HCT116 (cell line): ENCODE data around the gene ANO10. TPM values are rescaled to one million over a fixed set of nuclear protein-coding genes. Genes with fewer than 3 reads are reported as not detected.

ENCODE experiments used
- ATAC-seq: fragments of 200-7000 bp; cut with Tn5 transposase; 2 replicates; pipeline ENCODE4 v1.9.1; 2020; ENCODE audit warnings: mild to moderate bottlenecking, moderate library complexity
- BruUV-seq: library from RNA; stranded (reverse); fragments of 400-500 nt; replicated peaks from 2 replicates; lab custom pipeline; 2021; lab: Mats Ljungman, UMichigan
- CTCF ChIA-PET: fragments of 300-600 bp; sonication (Branson Sonifier 250); formaldehyde crosslinking; loops from one replicate; lab custom pipeline; 2021; ENCODE audit warnings: antibody characterized with exemption; lab: Charles Lee
- POLR2A ChIA-PET: fragments of 300-600, 350-600 bp; sonication (Branson Sonifier 250); formaldehyde crosslinking; loops from one replicate; lab custom pipeline; 2021; ENCODE audit warnings: antibody characterized with exemption; lab: Charles Lee
- RAD21 ChIA-PET, 2 experiments: fragments of 300-600 bp; sonication (Branson Sonifier 250); formaldehyde crosslinking; loops; one replicate each; lab custom pipeline; 2023; ENCODE audit warnings: low total read pairs in 2 of 2; ENCODE audit not compliant: uncharacterized antibody in 2 of 2, unreplicated experiment in 2 of 2, low non-redundant PET in 1 of 2; lab: Charles Lee
- DNase-seq: peaks from one replicate; pipeline ENCODE4 v3.0.0-alpha.2; 2010; ENCODE audit warnings: low read depth, low spot score
- H2AFZ ChIP-seq: fragments of 200-600 bp; shearing (Covaris generic), sonication (generic); 2 replicates; pipeline ENCODE4 v1.6.1; 2017; ENCODE audit warnings: low read depth, mixed run types, mixed read lengths, antibody characterized with exemption, low read length; ENCODE audit not compliant: poor library complexity, severe bottlenecking
- H3K27ac ChIP-seq: 2 replicates; pipeline ENCODE4 v1.5.1; 2012; ENCODE audit warnings: low read depth, low read length
- H3K27me3 ChIP-seq: fragments of 200-600 bp; sonication (generic); 2 replicates; pipeline ENCODE4 v1.6.1; 2016; ENCODE audit warnings: mixed run types, low read length, mixed read lengths; ENCODE audit not compliant: insufficient read depth
- H3K36me3 ChIP-seq, 2 experiments: fragments of 200-500 bp in 1 of 2; fragments of 200-600 bp in 1 of 2; sonication (Bioruptor generic) in 1 of 2; sonication (generic) in 1 of 2; 2 replicates each; pipeline versions ENCODE4 v1.5.1 to v1.6.1; 2014 to 2016; ENCODE audit warnings: low read length in 2 of 2, inconsistent platforms in 1 of 2, mixed read lengths in 1 of 2, mixed run types in 1 of 2; ENCODE audit not compliant: insufficient read depth in 2 of 2, control insufficient read depth in 1 of 2
- H3K4me1 ChIP-seq, 2 experiments: fragments of 200-600 bp in 1 of 2; sonication (generic) in 1 of 2; 2 replicates each; pipeline versions ENCODE4 v1.5.1 to v1.6.1; 2012 to 2017; ENCODE audit warnings: low read length in 2 of 2, inconsistent platforms in 1 of 2, mild to moderate bottlenecking in 1 of 2, mixed read lengths in 1 of 2, mixed run types in 1 of 2, moderate library complexity in 1 of 2; ENCODE audit not compliant: insufficient read depth in 2 of 2, control insufficient read depth in 1 of 2
- H3K4me2 ChIP-seq: fragments of 200-600 bp; sonication (generic); 2 replicates; pipeline ENCODE4 v1.6.1; 2017; ENCODE audit warnings: mixed run types, low read length, mixed read lengths
- H3K4me3 ChIP-seq, 2 experiments: fragments of 200-600 bp in 1 of 2; sonication (generic) in 1 of 2; replicated peaks in 1 of 2; 2 replicates each; pipeline ENCODE4 v1.5.1; 2011 to 2016; ENCODE audit warnings: low read length in 2 of 2, control low read depth in 1 of 2, low read depth in 1 of 2, mild to moderate bottlenecking in 1 of 2, mixed read lengths in 1 of 2, mixed run types in 1 of 2
- H3K79me2 ChIP-seq: fragments of 200-600 bp; sonication (generic); 2 replicates; pipeline ENCODE4 v1.6.1; 2017; ENCODE audit warnings: mild to moderate bottlenecking, mixed run types, low read length, moderate library complexity, mixed read lengths; ENCODE audit not compliant: insufficient read depth
- H3K9ac ChIP-seq: fragments of 200-600 bp; sonication (generic); 2 replicates; pipeline ENCODE4 v1.6.1; 2016; ENCODE audit warnings: low read length, mixed read lengths
- H3K9me2 ChIP-seq: fragments of 200-600 bp; sonication (generic), shearing (Covaris generic); 2 replicates; pipeline ENCODE4 v1.6.1; 2017; ENCODE audit warnings: mixed run types, mild to moderate bottlenecking, moderate library complexity; ENCODE audit not compliant: insufficient read depth
- H3K9me3 ChIP-seq, 2 experiments: fragments of 200-500 bp in 1 of 2; fragments of 200-600 bp in 1 of 2; sonication (Bioruptor generic) in 1 of 2; sonication (generic) in 1 of 2; 2 replicates each; pipeline ENCODE4 v1.6.1; 2014 to 2017; ENCODE audit warnings: low read length in 2 of 2, mixed read lengths in 2 of 2, inconsistent platforms in 1 of 2, low read depth in 1 of 2, mild to moderate bottlenecking in 1 of 2, mixed run types in 1 of 2, moderate library complexity in 1 of 2; ENCODE audit not compliant: control insufficient read depth in 1 of 2, insufficient read depth in 1 of 2
- H4K20me1 ChIP-seq: fragments of 200-600 bp; sonication (generic), shearing (Covaris generic); 2 replicates; pipeline ENCODE4 v1.6.1; 2017; ENCODE audit warnings: mixed run types, mild to moderate bottlenecking, moderate library complexity; ENCODE audit not compliant: insufficient read depth
- CEBPB ChIP-seq: IDR thresholded peaks from 2 replicates; pipeline ENCODE4 v1.6.1; 2012; ENCODE audit warnings: low read depth
- ELF1 ChIP-seq: IDR thresholded peaks from 2 replicates; pipeline ENCODE4 v1.6.1; 2012; ENCODE audit warnings: low read depth, borderline replicate concordance
- EZH2 ChIP-seq: fragments of 200-600 bp; sonication (generic); IDR thresholded peaks from 2 replicates; pipeline ENCODE4 v1.6.1; 2017; ENCODE audit warnings: antibody characterized with exemption, mixed run types
- EZH2phosphoT487 ChIP-seq: fragments of 200-600 bp; IDR thresholded peaks from 2 replicates; pipeline ENCODE4 v1.6.1; 2018; ENCODE audit warnings: antibody characterized with exemption, borderline replicate concordance
- JUND ChIP-seq: IDR thresholded peaks from 2 replicates; pipeline ENCODE4 v1.6.1; 2012
- POLR2AphosphoS5 ChIP-seq: IDR thresholded peaks from 2 replicates; pipeline ENCODE4 v1.6.1; 2011; ENCODE audit warnings: mild to moderate bottlenecking, low read depth, low read length, moderate library complexity
- RAD21 ChIP-seq: IDR thresholded peaks from 2 replicates; pipeline ENCODE4 v1.6.1; 2012; ENCODE audit warnings: low read depth, mild to moderate bottlenecking
- SIN3A ChIP-seq: IDR thresholded peaks from 2 replicates; pipeline ENCODE4 v1.6.1; 2012; ENCODE audit warnings: low read depth
- SRF ChIP-seq: IDR thresholded peaks from 2 replicates; pipeline ENCODE4 v1.6.1; 2012; ENCODE audit warnings: low read depth
- TCF7L2 ChIP-seq: IDR thresholded peaks from 2 replicates; pipeline ENCODE4 v1.7.0; 2011; ENCODE audit warnings: borderline replicate concordance, inconsistent platforms; ENCODE audit not compliant: insufficient read depth, insufficient read length; ENCODE audit errors: extremely low read depth
- ZFX ChIP-seq: fragments of 450-650 bp; IDR thresholded peaks from 2 replicates; pipeline ENCODE4 v1.6.1; 2017
- ZNF274 ChIP-seq: fragments of 200-500 bp; sonication (Bioruptor generic); IDR thresholded peaks from 2 replicates; pipeline ENCODE4 v1.6.1; 2014; ENCODE audit warnings: mild to moderate bottlenecking, low read depth, low read length, inconsistent platforms
- intact Hi-C: fragments of 100-400 bp; cut with micrococcal nuclease; formaldehyde crosslinking; loops from 2 replicates; pipeline ENCODE4 v1.10.0; 2022
- total RNA-seq: library from RNA; stranded (reverse); gene quantifications from one replicate; pipeline ENCODE4 v1.2.1, GENCODE V29; 2021; ENCODE audit not compliant: unreplicated experiment
- TF ChIP-seq, protein P1 (sequence below): IDR thresholded peaks from 2 replicates; pipeline ENCODE4 v1.6.1; 2012; ENCODE audit warnings: low read depth
- TF ChIP-seq, protein P2 (sequence below): IDR thresholded peaks from 2 replicates; pipeline ENCODE4 v1.6.1; 2011; ENCODE audit warnings: mild to moderate bottlenecking, low read length, moderate library complexity; ENCODE audit not compliant: insufficient replicate concordance; ENCODE audit errors: extremely low read depth
- TF ChIP-seq, protein P3 (sequence below), 3 experiments: fragments of 200-600 bp in 1 of 3; sonication (generic) in 1 of 3; IDR thresholded peaks in 2 of 3; conservative IDR thresholded peaks in 1 of 3; 2 replicates each; pipeline ENCODE4 v1.5.1; 2012 to 2017; ENCODE audit warnings: low read depth in 2 of 3, low read length in 2 of 3, antibody characterized with exemption in 1 of 3, borderline replicate concordance in 1 of 3, control low read depth in 1 of 3, mild to moderate bottlenecking in 1 of 3, mixed read lengths in 1 of 3, mixed run types in 1 of 3, moderate library complexity in 1 of 3; ENCODE audit not compliant: insufficient read depth in 1 of 3
- TF ChIP-seq, protein P4 (sequence below): IDR thresholded peaks from 2 replicates; pipeline ENCODE4 v1.6.1; 2012

Gene ANO10
- total RNA-seq, 1 experiment from 2014 or later, result 13.3 TPM

DNA sequence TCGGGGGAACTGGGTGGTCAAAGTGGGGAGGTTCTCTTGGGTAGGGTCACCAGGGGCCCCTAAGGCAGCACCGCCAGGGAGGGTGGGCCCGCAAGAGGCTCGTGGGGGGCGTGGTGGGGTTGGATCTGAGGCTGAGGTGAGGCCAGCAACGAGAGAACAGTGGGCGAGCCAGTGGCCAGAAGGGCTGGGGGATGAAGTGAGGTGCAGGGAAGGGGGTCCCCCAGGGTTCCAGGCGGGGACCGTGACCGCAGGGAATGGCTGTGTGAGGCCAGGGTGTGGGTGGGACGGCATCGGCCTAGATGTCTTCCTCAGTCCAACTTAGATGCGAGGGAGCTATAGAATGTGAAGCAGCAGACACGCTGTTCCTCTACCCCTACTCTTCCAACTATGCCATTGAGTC, 257.3 kb downstream of the ANO10 start:
- H3K36me3 ChIP-seq, result no peaks in the 10 kb centered on the region
- H3K4me3 ChIP-seq, result no peak overlapping the region
- ChIA-PET POLR2A (no interaction called here), CTCF (no interaction called here), RAD21 (no interaction called here)
- no peaks in the 10 kb centered on the region for H3K79me2 ChIP-seq
- H3K9ac ChIP-seq, result no peak overlapping the region
- DNase-seq (no peak), ATAC-seq (no peak)
- intact Hi-C loops, result no loop called here
- no peak for TF ChIP-seq EZH2phosphoT487
- TF ChIP-seq, protein P1, sequence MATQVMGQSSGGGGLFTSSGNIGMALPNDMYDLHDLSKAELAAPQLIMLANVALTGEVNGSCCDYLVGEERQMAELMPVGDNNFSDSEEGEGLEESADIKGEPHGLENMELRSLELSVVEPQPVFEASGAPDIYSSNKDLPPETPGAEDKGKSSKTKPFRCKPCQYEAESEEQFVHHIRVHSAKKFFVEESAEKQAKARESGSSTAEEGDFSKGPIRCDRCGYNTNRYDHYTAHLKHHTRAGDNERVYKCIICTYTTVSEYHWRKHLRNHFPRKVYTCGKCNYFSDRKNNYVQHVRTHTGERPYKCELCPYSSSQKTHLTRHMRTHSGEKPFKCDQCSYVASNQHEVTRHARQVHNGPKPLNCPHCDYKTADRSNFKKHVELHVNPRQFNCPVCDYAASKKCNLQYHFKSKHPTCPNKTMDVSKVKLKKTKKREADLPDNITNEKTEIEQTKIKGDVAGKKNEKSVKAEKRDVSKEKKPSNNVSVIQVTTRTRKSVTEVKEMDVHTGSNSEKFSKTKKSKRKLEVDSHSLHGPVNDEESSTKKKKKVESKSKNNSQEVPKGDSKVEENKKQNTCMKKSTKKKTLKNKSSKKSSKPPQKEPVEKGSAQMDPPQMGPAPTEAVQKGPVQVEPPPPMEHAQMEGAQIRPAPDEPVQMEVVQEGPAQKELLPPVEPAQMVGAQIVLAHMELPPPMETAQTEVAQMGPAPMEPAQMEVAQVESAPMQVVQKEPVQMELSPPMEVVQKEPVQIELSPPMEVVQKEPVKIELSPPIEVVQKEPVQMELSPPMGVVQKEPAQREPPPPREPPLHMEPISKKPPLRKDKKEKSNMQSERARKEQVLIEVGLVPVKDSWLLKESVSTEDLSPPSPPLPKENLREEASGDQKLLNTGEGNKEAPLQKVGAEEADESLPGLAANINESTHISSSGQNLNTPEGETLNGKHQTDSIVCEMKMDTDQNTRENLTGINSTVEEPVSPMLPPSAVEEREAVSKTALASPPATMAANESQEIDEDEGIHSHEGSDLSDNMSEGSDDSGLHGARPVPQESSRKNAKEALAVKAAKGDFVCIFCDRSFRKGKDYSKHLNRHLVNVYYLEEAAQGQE, result no peak
- no peak for TF ChIP-seq POLR2AphosphoS5
- no peak for TF ChIP-seq ZNF274
- no peak for TF ChIP-seq ELF1
- TF ChIP-seq, protein P2, sequence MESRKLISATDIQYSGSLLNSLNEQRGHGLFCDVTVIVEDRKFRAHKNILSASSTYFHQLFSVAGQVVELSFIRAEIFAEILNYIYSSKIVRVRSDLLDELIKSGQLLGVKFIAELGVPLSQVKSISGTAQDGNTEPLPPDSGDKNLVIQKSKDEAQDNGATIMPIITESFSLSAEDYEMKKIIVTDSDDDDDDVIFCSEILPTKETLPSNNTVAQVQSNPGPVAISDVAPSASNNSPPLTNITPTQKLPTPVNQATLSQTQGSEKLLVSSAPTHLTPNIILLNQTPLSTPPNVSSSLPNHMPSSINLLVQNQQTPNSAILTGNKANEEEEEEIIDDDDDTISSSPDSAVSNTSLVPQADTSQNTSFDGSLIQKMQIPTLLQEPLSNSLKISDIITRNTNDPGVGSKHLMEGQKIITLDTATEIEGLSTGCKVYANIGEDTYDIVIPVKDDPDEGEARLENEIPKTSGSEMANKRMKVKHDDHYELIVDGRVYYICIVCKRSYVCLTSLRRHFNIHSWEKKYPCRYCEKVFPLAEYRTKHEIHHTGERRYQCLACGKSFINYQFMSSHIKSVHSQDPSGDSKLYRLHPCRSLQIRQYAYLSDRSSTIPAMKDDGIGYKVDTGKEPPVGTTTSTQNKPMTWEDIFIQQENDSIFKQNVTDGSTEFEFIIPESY, result no peak
- TF ChIP-seq, protein P3, sequence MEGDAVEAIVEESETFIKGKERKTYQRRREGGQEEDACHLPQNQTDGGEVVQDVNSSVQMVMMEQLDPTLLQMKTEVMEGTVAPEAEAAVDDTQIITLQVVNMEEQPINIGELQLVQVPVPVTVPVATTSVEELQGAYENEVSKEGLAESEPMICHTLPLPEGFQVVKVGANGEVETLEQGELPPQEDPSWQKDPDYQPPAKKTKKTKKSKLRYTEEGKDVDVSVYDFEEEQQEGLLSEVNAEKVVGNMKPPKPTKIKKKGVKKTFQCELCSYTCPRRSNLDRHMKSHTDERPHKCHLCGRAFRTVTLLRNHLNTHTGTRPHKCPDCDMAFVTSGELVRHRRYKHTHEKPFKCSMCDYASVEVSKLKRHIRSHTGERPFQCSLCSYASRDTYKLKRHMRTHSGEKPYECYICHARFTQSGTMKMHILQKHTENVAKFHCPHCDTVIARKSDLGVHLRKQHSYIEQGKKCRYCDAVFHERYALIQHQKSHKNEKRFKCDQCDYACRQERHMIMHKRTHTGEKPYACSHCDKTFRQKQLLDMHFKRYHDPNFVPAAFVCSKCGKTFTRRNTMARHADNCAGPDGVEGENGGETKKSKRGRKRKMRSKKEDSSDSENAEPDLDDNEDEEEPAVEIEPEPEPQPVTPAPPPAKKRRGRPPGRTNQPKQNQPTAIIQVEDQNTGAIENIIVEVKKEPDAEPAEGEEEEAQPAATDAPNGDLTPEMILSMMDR (IDR thresholded peaks at IDR 0.05 in 2 of 3, conservative IDR thresholded peaks at IDR 0.05 in 1 of 3; ENCODE audit: borderline replicate concordance in 1 of 3, insufficient read depth in 1 of 3, low read depth in 2 of 3, low read length in 2 of 3), result no peak
- TF ChIP-seq SIN3A, result no peak
- TF ChIP-seq, protein P4, sequence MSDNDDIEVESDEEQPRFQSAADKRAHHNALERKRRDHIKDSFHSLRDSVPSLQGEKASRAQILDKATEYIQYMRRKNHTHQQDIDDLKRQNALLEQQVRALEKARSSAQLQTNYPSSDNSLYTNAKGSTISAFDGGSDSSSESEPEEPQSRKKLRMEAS, result no peak
- no peak for TF ChIP-seq SRF
- no peak for TF ChIP-seq EZH2
- no peak for TF ChIP-seq ZFX
- TF ChIP-seq TCF7L2, result no peak
- no peak for TF ChIP-seq JUND
- TF ChIP-seq RAD21, result no peak
- no peak for TF ChIP-seq CEBPB
- H3K27ac ChIP-seq, result no peak overlapping the region
- no peaks in the 10 kb centered on the region for H3K4me1 ChIP-seq
- no TSS peak for BruUV-seq
- no peak overlapping the region for H3K4me2 ChIP-seq
- no peaks in the 10 kb centered on the region for H3K27me3 ChIP-seq
- H3K9me3 ChIP-seq, result no peaks in the 10 kb centered on the region
- no peaks in the 10 kb centered on the region for H4K20me1 ChIP-seq
- H2AFZ ChIP-seq, result no peak overlapping the region
- H3K9me2 ChIP-seq, result no peaks in the 10 kb centered on the region
